GM21390 (cell line): ENCODE data around the gene SMIM8.

ENCODE experiments used
- ATAC-seq: cut with Tn5 transposase; IDR thresholded peaks from one replicate; pipeline ENCODE4 v1.9.1; 2021; ENCODE audit not compliant: unreplicated experiment

Gene SMIM8

GRCh38 chr6:87382861-87383260 is 60.5 kb downstream of the SMIM8 start:
- no peak for ATAC-seq

GRCh38 chr6:87384038-87384437 is 61.6 kb downstream of the SMIM8 start:
- ATAC-seq: no peak

- no peak for ATAC-seq
These were observed 62.1 kb downstream of the SMIM8 start for GRCh38 chr6:87384449-87384848.

- ATAC-seq: peak; percentile 55
These were observed 68.9 kb downstream of the SMIM8 start for GRCh38 chr6:87391334-87391733.
